CD4-positive, alpha-beta T cell treated with Interleukin-21 for 1 hour (primary cell): Measurements from ENCODE around the gene SELL.
"Not testable (repeated sequence)": the region's sequence is repeated elsewhere in the genome, so short reads cannot be mapped to it uniquely, and the experiment has no call there.

ENCODE experiments used
- DNase-seq: peaks from one replicate; pipeline ENCODE4 v3.0.0-alpha.2; 2020

SELL gene

DNA sequence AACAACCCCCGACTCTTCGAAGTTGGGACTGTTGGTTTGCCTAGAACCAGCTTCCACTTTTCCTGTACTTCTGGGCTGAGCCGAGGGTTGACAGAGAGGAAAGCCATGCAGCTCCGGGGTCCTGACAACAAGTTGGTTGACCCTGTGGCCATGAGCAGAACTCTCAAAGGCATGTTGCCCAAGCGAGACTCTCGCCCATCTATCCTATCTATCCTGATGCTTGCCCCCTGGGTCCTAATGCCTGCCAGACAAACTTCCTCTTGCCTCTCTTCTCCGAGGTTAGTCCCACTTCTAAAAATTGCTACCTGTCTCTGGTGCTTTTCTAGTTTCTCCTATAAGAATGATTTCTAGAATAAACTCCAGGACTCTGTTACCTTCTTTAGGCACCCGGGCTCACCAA lies 48.7 kb downstream of the SELL start:
- not testable (repeated sequence) for DNase-seq

DNA sequence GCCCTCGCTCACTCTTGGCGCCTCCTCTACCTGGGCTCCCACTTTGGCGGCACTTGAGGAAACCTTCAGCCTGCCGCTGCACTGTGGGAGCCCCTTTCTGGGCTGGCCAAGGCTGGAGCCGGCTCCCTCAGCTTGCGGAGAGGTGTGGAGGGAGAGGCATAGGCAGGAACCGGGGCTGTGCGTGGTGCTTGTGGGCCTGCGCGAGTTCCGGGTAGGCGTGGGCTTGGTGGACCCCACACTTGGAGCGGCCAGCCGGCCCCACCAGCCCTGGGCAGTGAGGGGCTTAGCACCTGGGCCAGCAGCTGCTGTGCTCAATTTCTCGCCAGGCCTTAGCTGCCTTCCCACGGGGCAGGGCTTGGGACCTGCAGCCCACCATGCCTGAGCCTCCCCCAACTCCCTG lies 50.4 kb downstream of the SELL start:
- not testable (repeated sequence) for DNase-seq

DNA sequence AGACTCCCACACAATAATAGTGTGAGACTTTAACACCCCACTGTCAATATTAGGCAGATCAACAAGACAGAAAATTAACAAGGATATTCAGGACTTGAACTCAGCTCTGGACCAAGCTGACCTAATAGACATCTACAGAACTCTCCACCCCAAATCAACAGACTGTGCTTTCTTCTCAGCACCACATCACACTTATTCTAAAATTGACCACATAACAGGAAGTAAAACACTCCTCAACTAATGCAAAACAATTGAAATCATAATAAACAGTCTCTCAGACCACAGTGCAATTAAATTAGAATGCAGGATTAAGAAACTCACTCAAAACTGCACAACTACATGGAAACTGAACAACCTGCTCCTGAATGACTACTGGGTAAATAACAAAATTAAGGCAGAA lies 52.6 kb downstream of the SELL start:
- peak; percentile 37 for DNase-seq

DNA sequence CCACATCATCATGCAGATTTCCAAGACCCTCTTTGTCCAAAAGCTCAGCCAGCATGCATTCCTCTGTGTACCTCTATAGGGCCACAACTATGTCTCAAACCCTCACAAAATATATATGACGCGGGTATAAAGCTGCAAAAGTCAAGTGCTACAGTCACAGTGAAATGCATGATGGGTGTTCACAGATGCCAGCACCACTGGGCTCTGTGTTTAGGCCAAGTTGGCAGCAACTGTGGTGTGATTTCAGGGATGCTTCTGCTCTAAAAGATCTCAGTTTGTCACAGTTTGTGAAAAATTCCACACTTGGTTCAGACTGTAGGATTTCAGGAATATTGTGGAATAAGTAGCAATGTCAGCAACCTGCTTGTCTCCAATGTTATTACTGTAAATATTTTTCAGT lies 57.5 kb downstream of the SELL start:
- DNase-seq = no peak

DNA sequence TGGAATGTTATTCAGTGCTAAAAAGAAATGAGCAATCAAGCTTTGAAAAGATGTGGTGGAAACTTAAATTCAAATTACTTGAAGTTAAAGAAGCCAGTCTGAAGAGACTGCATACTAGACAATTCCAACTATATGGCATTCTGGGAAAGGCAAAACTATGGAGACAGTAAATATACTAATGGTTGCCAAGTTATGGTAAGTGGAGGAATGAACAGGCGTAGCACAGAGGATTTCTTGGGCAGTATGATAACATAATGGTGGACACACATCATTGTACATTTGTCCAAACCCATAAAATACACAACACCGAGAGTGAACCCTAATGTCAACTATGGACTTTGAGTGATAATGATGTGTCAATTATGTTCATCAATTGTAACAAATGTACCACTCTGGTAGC lies 60.4 kb downstream of the SELL start:
- no peak for DNase-seq

DNA sequence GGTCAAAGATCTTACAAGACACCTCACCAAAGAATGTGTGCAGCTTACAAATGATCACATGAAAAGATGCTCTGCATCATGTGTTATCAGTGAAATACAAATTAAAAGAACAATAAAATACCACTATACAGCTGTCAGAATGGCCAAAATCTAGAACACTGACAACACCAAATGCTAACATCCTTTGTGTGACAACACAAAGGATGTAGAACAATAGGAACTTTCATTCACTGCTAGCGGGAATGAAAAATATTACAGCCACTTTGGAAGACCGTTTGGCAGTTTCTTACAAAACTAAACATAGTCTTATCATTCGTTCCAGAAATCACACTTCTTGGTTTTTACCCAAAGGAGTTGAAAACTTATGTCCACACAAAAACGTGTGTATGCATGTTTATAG lies 60.9 kb downstream of the SELL start:
- no peak for DNase-seq

DNA sequence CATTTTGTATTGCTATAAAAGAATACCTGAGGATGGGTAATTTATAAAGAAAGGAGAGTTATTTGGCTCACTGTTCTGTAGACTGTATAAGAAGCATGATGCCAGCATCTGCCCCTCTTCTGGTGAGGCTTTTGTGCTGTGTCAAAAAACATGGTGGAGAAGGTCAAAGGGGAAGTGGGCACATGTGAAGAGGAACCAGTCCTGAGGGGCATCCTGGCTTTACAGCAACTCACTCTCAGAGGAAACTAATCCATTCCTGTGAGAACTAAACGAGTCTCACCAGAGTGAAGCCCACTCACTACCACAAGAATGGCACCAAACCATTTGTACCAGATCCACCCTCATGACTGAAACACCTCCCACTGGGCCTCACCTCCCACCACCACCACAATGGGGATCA lies 62.7 kb downstream of the SELL start:
- DNase-seq = no peak

DNA sequence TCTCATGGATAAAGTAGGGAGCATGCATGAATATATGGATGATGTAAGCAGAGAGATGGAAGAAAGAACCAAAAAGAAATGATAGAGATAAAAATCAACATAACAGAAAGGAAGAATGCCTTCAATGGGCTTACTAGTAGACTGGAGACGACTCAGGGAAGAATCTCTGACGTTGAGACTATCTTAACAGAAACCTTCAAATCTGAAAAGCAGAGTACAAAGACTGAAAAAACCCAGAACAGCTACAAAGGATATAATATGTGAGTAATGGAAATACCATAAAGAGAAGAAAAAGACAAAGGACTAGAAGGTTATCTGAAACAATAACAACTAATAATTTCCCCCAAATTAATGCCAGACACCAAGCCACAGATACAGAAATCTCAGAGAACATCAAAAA lies 63.2 kb downstream of the SELL start:
- no peak for DNase-seq

DNA sequence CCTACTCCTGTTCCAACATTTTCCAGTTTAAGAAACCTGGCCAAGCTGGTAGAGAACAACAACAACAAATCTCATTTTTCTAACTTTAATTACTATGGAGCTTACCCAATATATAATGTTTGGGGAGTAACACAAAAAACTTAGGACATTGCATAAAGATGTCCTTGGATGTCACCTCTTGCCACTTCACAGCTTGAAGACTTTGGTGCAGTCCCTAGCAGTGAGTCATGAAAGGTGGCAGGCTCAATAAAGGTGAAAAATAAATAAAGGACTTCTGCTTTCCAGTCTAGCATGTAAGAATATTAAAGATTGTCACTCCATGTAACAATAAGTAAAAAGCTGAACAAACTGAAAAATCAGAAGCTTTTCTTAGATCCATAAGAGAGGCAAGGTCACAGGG lies 63.9 kb downstream of the SELL start:
- no peak for DNase-seq

DNA sequence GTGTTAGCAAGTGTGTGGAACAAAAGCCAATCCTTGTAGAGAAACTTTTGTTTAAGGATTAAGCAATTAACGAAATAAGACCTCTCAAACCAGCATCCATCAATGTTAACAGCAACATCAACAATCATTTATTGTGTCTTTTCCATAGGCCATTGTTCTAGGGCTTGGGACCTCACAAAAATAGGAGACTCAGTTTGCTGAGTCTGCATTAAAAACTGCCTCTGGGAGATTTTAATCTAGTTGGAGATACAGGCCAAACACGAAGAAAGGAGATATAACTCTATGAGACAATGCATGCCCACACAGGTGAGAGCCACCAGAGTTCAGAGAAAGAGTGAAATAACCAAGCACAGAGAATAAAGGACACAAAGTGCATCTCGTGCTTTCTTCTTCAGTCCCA lies 67.1 kb downstream of the SELL start:
- DNase-seq = no peak
